ENCODE results near the gene MYO1H. TPM values are rescaled to one million over a fixed set of nuclear protein-coding genes. Genes with fewer than 3 reads are reported as not detected.

MYO1H gene
- total RNA-seq, 1 experiment from 2014 or later: 0.26 TPM

- no peak overlapping the region for H2BK120ac ChIP-seq (ENCODE audit: low read depth, low read length, poor library complexity, severe bottlenecking)
- no CpG with 5 or more reads among the region's 7 CpGs for WGBS (ENCODE audit: extremely low coverage, insufficient read length, low lambda C conversion rate)
- no peak overlapping the region for H3K27ac ChIP-seq (ENCODE audit: insufficient read length, low read depth, low read length)
- no peak overlapping the region for H3K4me3 Mint-ChIP-seq
- no peak overlapping the region for H3K4me2 ChIP-seq (ENCODE audit: insufficient read depth, insufficient read length, low read length)
- H4K5ac ChIP-seq (ENCODE audit: insufficient read length, low read depth, low read length): no peak overlapping the region
- no peak overlapping the region for H3K18ac ChIP-seq (ENCODE audit: insufficient read length, low read depth, low read length)
- H2BK15ac ChIP-seq (ENCODE audit: low read depth, low read length): no peak overlapping the region
- no peaks in the 10 kb centered on the region for H3K9me3 ChIP-seq (ENCODE audit: control insufficient read depth, low read depth, low read length)
- no peak overlapping the region for H2BK5ac ChIP-seq (ENCODE audit: insufficient read length, low read length)
- no peaks in the 10 kb centered on the region; the same call in 1 of the 2 replicates for H3K79me2 ChIP-seq (ENCODE audit: insufficient read depth, low read length)
- no peak overlapping the region for H2AK5ac ChIP-seq (ENCODE audit: insufficient read length, low read length)
- peaks cover 14 to 74% (median 66%) of the 10 kb centered on the region in 3 experiments; a peak in 6 of 7 replicates for H3K36me3 Mint-ChIP-seq (ENCODE audit: insufficient read depth in 1 of 3, low read depth in 3 of 3)
- no peaks in the 10 kb centered on the region for H3K23me2 ChIP-seq (ENCODE audit: insufficient read length, low read depth, low read length, poor library complexity, severe bottlenecking)
- H3K27ac Mint-ChIP-seq: no peak overlapping the region
- H3K14ac ChIP-seq (ENCODE audit: insufficient read depth, low read length): no peak overlapping the region
- no peak overlapping the region for H2AFZ ChIP-seq (ENCODE audit: low read length)
- no peaks in the 10 kb centered on the region for H3K27me3 ChIP-seq (ENCODE audit: insufficient read depth, low read length)
- H4K91ac ChIP-seq (ENCODE audit: insufficient read length, low read depth, low read length): no peak overlapping the region
- H3K4me1 ChIP-seq (ENCODE audit: insufficient read depth, low read length): no peaks in the 10 kb centered on the region
- no peaks in the 10 kb centered on the region for H3K9me3 Mint-ChIP-seq
- no peak overlapping the region for H3T11ph ChIP-seq (ENCODE audit: low read length)
- TF ChIP-seq CTCF (conservative IDR thresholded peaks at IDR 0.05): no peak
- DNase-seq: no peak
- no peaks in the 10 kb centered on the region for H3K27me3 Mint-ChIP-seq (ENCODE audit: low read depth)
- H3K56ac ChIP-seq (ENCODE audit: insufficient read length, low read depth, low read length): no peak overlapping the region
- H3K4me1 Mint-ChIP-seq: no peaks in the 10 kb centered on the region
- no peak overlapping the region for H2BK12ac ChIP-seq (ENCODE audit: insufficient read length, low read depth, low read length)
- H3K79me1 ChIP-seq (ENCODE audit: insufficient read depth, low read depth, low read length, poor library complexity, severe bottlenecking): no peaks in the 10 kb centered on the region
- no peak overlapping the region for H3K23ac ChIP-seq (ENCODE audit: insufficient read length, low read depth, low read length)
- no peaks in the 10 kb centered on the region for H4K20me1 ChIP-seq (ENCODE audit: control insufficient read depth, insufficient read depth, insufficient read length)
- H4K8ac ChIP-seq (replicated peaks; ENCODE audit: insufficient read length, low read depth, low read length): no peak overlapping the region
- no peak overlapping the region for H2BK20ac ChIP-seq (ENCODE audit: low read depth, low read length, poor library complexity, severe bottlenecking)
- H3K9ac ChIP-seq (ENCODE audit: extremely low read depth, insufficient read length, low read length): no peak overlapping the region
- no peak overlapping the region for H3K4ac ChIP-seq (ENCODE audit: low read depth, low read length)
Measured at GRCh38 chr12:109488051-109488665, 140.5 kb downstream of the MYO1H start.

All from H9 (cell line).